ENCODE measurements around the gene GSPT1.
"Not testable (repeated sequence)": the region's sequence is repeated elsewhere in the genome, so short reads cannot be mapped to it uniquely, and the experiment has no call there.

GSPT1 gene

DNA sequence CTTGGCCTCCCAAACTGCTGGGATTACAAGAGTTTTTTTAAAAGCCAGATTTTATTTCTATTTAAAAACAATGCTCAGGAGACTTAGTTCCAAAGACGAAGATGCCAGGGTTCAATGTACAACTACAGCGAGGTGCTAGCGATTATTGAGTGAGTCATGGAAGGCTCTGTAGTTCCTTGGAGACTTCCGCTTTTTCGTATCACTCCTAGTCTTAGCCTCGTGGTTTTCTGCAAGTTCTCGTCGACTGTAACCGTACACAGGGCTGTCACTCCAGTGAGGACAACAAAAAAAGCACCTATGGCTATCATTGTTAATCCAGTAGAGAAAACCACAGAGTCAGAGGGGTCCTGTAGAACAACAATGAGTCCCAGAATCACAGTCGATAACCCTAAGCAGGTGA, 96.0 kb downstream of the GSPT1 start:
- no peak for DNase-seq
- Histone ChIP-seq H3K36me3 (no peaks in the 10 kb centered on the region), H3K9me3 (ENCODE audit: severe bottlenecking) (no peaks in the 10 kb centered on the region), H3K27me3 (ENCODE audit: insufficient read depth, low read depth, severe bottlenecking) (no peaks in the 10 kb centered on the region), H3K4me3 (ENCODE audit: low read depth, low read length) (no peak overlapping the region), H3K27ac (no peak overlapping the region)
- TF ChIP-seq, protein P1, sequence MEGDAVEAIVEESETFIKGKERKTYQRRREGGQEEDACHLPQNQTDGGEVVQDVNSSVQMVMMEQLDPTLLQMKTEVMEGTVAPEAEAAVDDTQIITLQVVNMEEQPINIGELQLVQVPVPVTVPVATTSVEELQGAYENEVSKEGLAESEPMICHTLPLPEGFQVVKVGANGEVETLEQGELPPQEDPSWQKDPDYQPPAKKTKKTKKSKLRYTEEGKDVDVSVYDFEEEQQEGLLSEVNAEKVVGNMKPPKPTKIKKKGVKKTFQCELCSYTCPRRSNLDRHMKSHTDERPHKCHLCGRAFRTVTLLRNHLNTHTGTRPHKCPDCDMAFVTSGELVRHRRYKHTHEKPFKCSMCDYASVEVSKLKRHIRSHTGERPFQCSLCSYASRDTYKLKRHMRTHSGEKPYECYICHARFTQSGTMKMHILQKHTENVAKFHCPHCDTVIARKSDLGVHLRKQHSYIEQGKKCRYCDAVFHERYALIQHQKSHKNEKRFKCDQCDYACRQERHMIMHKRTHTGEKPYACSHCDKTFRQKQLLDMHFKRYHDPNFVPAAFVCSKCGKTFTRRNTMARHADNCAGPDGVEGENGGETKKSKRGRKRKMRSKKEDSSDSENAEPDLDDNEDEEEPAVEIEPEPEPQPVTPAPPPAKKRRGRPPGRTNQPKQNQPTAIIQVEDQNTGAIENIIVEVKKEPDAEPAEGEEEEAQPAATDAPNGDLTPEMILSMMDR (IDR thresholded peaks at IDR 0.05; ENCODE audit: low read depth, low read length): no peak

GRCh38 chr16:11818970-11819369, 96.8 kb downstream of the GSPT1 start:
- H3K9me3 ChIP-seq (ENCODE audit: severe bottlenecking); H3K27ac ChIP-seq; H3K36me3 ChIP-seq; H3K27me3 ChIP-seq (ENCODE audit: insufficient read depth, low read depth, severe bottlenecking); DNase-seq; H3K4me3 ChIP-seq (ENCODE audit: low read depth, low read length): not testable (repeated sequence)

All from WERI-Rb-1 (cell line).